Spinal cord (tissue), 10 donors: ENCODE measurements around the gene IL1RAPL2. TPM values are rescaled to one million over a fixed set of nuclear protein-coding genes. Genes with fewer than 3 reads are reported as not detected.
"Not testable (repeated sequence)": the region's sequence is repeated elsewhere in the genome, so short reads cannot be mapped to it uniquely, and the experiment has no call there.

Source experiments
- DNase-seq, 6 donors: peaks; one replicate each; pipeline versions ENCODE4 v3.0.0 to v3.0.0-alpha.2; 2013 to 2015; ENCODE audit warnings: low spot score in 6 of 6, low read depth in 4 of 6
- H3K27ac ChIP-seq: one replicate; pipeline ENCODE4 v1.5.1; 2013; ENCODE audit warnings: low read depth, low read length, control low read depth
- H3K27me3 ChIP-seq: one replicate; pipeline ENCODE4 v1.6.1; 2013; ENCODE audit warnings: low read length; ENCODE audit not compliant: control insufficient read depth, insufficient read depth
- H3K36me3 ChIP-seq: one replicate; pipeline ENCODE4 v1.6.1; 2013; ENCODE audit warnings: low read length; ENCODE audit not compliant: control insufficient read depth, insufficient read depth
- H3K4me1 ChIP-seq: one replicate; pipeline ENCODE4 v1.6.1; 2013; ENCODE audit warnings: low read length; ENCODE audit not compliant: control insufficient read depth, insufficient read depth
- H3K4me3 ChIP-seq: one replicate; pipeline ENCODE4 v1.5.1; 2013; ENCODE audit warnings: low read depth, low read length, control low read depth
- H3K9me3 ChIP-seq: one replicate; pipeline ENCODE4 v1.6.1; 2013; ENCODE audit warnings: low read length; ENCODE audit not compliant: control insufficient read depth, insufficient read depth
- WGBS: methylation state at CpG from one replicate; pipeline ENCODE4 v1.1.5; 2013; ENCODE audit warnings: missing lambda C conversion rate; ENCODE audit not compliant: insufficient coverage; 5-methylcytosine and 5-hydroxymethylcytosine counted together
- polyA plus RNA-seq, 2 donors: library from polyadenylated mRNA; unstranded; fragments of 120-200 nt; gene quantifications; one replicate each; pipeline ENCODE4 v1.2.1, GENCODE V29; 2013; ENCODE audit not compliant: insufficient read length in 2 of 2
- total RNA-seq, 2 donors: library from RNA; depleted of rRNA in 1 of 2; stranded (reverse); fragments of 120-200 nt in 1 of 2; fragments of >200 nt in 1 of 2; gene quantifications; one replicate each; pipeline versions ENCODE4 v1.2.3 to v1.2.4, GENCODE V29; 2013 to 2014
- donor health status: healthy.

The IL1RAPL2 gene
- total and polyA plus RNA-seq, 4 donors: 0.90 to 3.0 (median 1.3) TPM

- Histone ChIP-seq H3K4me3 (no peak overlapping the region), H3K36me3 (no peaks in the 10 kb centered on the region), H3K27me3 (peaks cover 6% of the 10 kb centered on the region), H3K27ac (no peak overlapping the region), H3K9me3 (no peaks in the 10 kb centered on the region), H3K4me1 (no peaks in the 10 kb centered on the region)
- no CpG with 5 or more reads among the region's 1 CpG for WGBS
- no peak for DNase-seq
These were observed 452.9 kb downstream of the IL1RAPL2 start for GRCh38 chrX:105018865-105019264.

GRCh38 chrX:105028962-105029361 lies 463.0 kb downstream of the IL1RAPL2 start:
- not testable (repeated sequence) for H3K36me3 ChIP-seq, H3K27ac ChIP-seq, H3K4me3 ChIP-seq, DNase-seq, H3K9me3 ChIP-seq, H3K4me1 ChIP-seq, H3K27me3 ChIP-seq
- WGBS: no CpG with 5 or more reads among the region's 3 CpGs

DNA sequence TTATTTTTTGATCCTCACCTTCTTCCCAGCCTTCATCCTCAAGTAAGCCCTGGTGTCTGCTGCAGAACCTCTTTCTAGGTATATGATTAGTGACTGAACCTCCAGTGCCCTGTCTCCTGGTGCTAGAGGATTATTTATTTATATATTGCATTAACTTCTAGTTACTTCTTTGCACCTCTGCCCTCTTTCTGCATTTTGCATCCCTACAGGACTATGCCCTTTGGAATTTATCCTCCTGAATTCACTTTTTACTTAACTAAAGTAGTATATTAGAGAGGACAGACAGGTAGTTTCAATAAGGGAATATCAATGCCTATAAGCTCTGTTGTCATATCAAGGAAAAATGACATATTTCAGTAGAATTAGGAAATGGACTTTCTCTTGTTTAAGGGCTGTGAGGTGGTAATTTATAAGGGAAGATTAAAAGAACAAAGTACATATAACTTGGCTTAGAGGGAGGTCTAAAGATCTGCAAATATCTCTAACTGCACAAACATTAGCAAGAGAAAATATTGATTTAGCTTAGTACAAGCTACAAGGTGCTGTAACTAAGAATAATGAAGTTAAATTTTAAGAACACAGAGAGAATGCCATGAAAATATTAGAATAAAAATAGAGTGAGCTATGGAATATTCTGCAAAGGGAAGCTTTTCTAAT lies 472.8 kb downstream of the IL1RAPL2 start:
- Histone ChIP-seq H3K4me1 (no peaks in the 10 kb centered on the region), H3K27ac (no peak overlapping the region), H3K4me3 (no peak overlapping the region), H3K9me3 (no peaks in the 10 kb centered on the region), H3K27me3 (no peaks in the 10 kb centered on the region), H3K36me3 (no peaks in the 10 kb centered on the region)
- DNase-seq: no peak

DNA sequence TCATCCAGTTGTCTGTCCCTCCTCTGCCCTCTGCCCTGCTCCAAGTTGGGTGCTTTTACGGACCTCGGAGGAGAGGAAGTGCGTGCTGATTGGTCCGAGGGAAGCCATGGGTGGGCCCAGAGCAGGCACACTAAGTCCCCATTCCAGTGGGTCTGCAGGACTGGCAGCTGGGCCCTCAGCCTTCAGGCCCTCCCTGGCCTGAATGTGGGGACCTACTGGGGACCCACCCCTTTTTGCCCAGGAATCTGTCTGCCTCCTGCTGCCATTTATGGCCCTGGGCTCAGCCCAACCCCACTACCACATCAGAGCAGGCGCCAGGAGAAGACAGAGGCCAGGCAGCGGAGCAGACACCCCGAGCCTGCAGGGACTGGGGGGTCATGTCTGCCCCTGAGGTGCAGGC lies 484.9 kb downstream of the IL1RAPL2 start:
- no peak for DNase-seq
- WGBS: 80% methylated on average over 7 of the region's 7 CpGs
- H3K36me3 ChIP-seq: no peaks in the 10 kb centered on the region
- no peak overlapping the region for H3K4me3 ChIP-seq
- no peak overlapping the region for H3K27ac ChIP-seq
- no peaks in the 10 kb centered on the region for H3K4me1 ChIP-seq
- H3K27me3 ChIP-seq: peaks cover 3% of the 10 kb centered on the region
- H3K9me3 ChIP-seq: no peaks in the 10 kb centered on the region

DNA sequence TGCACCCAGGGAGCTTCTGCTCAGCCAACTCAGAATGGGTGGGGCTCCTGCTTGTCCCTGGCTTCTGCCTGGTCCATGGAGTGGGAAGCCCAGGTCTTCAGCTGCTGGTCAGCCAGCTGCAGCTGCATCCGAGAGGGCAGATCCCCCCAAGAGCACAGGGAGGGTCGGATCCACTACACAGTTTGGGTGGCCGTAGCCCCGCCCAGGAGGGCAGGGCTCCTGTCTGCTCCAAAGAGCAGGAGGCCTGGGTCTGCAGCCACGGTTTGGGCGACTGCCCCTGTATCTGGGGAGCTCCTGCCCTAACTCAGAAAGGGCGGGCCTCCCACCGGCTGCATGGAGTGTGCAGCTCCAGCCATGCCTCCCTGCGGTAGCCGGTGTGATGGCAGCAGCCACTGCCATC lies 485.4 kb downstream of the IL1RAPL2 start:
- WGBS: 79% methylated on average over 8 of the region's 10 CpGs
- no peaks in the 10 kb centered on the region for H3K9me3 ChIP-seq
- H3K36me3 ChIP-seq: no peaks in the 10 kb centered on the region
- H3K27me3 ChIP-seq: peaks cover 1% of the 10 kb centered on the region
- DNase-seq: no peak
- no peak overlapping the region for H3K27ac ChIP-seq
- H3K4me1 ChIP-seq: no peaks in the 10 kb centered on the region
- H3K4me3 ChIP-seq: no peak overlapping the region

- DNase-seq: no peak
- H3K4me1 ChIP-seq: no peaks in the 10 kb centered on the region
- no CpG with 5 or more reads among the region's 2 CpGs for WGBS
These were observed 486.9 kb downstream of the IL1RAPL2 start for GRCh38 chrX:105052926-105053325.

DNA sequence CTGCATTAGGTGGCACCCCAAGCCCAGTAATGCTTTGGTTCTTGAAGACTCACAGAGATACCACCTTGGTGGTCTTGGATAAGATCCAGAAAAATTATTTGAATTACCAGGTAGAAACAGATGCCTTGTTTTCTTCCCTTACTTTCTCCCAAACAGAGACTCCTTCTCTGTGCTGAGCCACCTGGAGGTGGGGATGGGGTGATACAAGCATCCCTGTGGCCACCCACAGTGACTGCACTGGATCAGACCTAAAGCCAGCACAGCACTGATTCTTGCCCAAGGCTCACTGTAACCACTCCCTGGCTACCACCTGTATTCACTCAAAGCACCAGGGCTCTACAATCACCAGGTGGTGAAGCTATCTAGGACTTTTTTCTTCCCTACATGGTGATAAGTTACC lies 497.7 kb downstream of the IL1RAPL2 start:
- Histone ChIP-seq H3K27me3 (no peaks in the 10 kb centered on the region), H3K9me3 (no peaks in the 10 kb centered on the region), H3K27ac (no peak overlapping the region), H3K36me3 (no peaks in the 10 kb centered on the region), H3K4me3 (no peak overlapping the region), H3K4me1 (no peaks in the 10 kb centered on the region)
- DNase-seq: no peak

More at GRCh38 chrX:105052926-105053325, 486.9 kb downstream of the IL1RAPL2 start:
- Histone ChIP-seq H3K27ac (no peak overlapping the region), H3K36me3 (no peaks in the 10 kb centered on the region), H3K27me3 (no peaks in the 10 kb centered on the region), H3K4me3 (no peak overlapping the region), H3K9me3 (no peaks in the 10 kb centered on the region)

DNA sequence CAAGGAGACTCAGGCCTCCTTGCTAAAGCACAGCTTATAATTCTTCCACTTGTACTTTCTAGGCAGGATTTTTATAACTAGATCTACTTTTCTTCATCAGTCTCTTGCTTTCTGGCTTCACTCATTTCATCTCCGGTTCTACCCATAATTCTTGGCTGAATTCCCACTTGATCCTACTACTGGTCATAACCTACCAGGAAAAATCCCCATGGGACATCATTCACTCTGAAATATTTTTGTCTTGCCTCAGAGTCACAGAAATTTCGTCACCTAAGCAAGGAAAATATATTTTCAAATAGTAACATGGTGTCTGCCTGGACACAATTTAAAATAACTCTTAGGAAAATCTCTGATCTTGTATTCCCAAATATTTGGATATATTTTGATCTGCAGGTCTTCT lies 532.2 kb downstream of the IL1RAPL2 start:
- DNase-seq: no peak
- H3K27ac ChIP-seq: no peak overlapping the region
- WGBS: 63% methylated on average over 1 of the region's 2 CpGs
- H3K27me3 ChIP-seq: no peaks in the 10 kb centered on the region
- no peak overlapping the region for H3K4me3 ChIP-seq
- no peaks in the 10 kb centered on the region for H3K36me3 ChIP-seq
- no peaks in the 10 kb centered on the region for H3K4me1 ChIP-seq
- H3K9me3 ChIP-seq: no peaks in the 10 kb centered on the region

GRCh38 chrX:105098812-105099211 lies 532.8 kb downstream of the IL1RAPL2 start:
- no peaks in the 10 kb centered on the region for H3K4me1 ChIP-seq
- H3K4me3 ChIP-seq: no peak overlapping the region
- no CpG with 5 or more reads among the region's 4 CpGs for WGBS
- DNase-seq: no peak
- no peaks in the 10 kb centered on the region for H3K9me3 ChIP-seq
- H3K27me3 ChIP-seq: no peaks in the 10 kb centered on the region
- H3K27ac ChIP-seq: no peak overlapping the region
- no peaks in the 10 kb centered on the region for H3K36me3 ChIP-seq

- Histone ChIP-seq H3K4me1 (no peaks in the 10 kb centered on the region), H3K27me3 (no peaks in the 10 kb centered on the region), H3K4me3 (no peak overlapping the region), H3K9me3 (no peaks in the 10 kb centered on the region), H3K27ac (no peak overlapping the region), H3K36me3 (no peaks in the 10 kb centered on the region)
- no CpG with 5 or more reads among the region's 3 CpGs for WGBS
- DNase-seq: no peak
These were observed 535.4 kb downstream of the IL1RAPL2 start for GRCh38 chrX:105101378-105101777.
